Stromal cell of bone marrow (primary cell): ENCODE measurements around the gene UBASH3B.
"Not testable (repeated sequence)": the region's sequence is repeated elsewhere in the genome, so short reads cannot be mapped to it uniquely, and the experiment has no call there.

Experiments
- DNase-seq: peaks from one replicate; pipeline ENCODE4 v3.0.0-alpha.2; 2012; ENCODE audit warnings: low read depth

The UBASH3B gene

GRCh38 chr11:122813176-122813893, 157.8 kb downstream of the UBASH3B start:
- no peak for DNase-seq

DNA sequence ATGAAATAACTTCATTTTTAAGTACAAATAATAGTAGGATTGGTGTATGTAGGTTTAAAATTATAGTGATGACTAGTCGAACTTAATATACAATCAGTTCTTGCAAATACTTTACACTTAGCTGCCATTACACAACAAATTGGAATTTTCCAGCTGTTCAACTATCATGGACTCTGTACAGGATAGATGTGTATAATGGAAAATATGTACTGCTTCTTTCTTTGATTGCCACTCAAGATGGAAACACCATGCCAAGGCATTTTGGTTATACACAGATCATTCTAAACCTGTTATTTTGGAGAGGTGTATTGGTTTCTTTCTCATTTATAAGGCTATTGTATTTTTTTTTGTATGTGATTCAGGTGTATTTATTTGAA, 158.4 kb downstream of the UBASH3B start:
- no peak for DNase-seq

DNA sequence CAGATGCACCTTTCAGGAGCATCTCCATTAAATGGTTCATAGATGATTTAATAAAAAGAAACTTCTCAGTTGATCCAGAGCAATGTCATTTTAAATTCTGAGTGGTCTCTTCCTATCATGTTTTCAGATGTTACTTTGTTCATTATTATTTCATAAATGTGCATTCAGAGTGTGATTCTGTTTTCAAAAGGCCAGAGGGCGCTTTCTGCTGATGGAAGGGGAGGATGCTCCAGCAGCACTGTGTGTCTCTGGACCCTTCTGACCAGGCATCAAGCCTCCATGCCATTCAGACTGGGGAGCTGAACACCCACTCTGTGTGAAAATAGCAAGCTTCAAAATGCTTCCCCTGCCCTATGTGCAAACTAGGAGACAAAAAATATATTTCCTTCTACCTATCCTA, 158.9 kb downstream of the UBASH3B start:
- no peak for DNase-seq

- no peak for DNase-seq
Measured at GRCh38 chr11:122815900-122816299, 160.4 kb downstream of the UBASH3B start.

GRCh38 chr11:122816761-122817520, 161.4 kb downstream of the UBASH3B start:
- DNase-seq, result no peak

DNA sequence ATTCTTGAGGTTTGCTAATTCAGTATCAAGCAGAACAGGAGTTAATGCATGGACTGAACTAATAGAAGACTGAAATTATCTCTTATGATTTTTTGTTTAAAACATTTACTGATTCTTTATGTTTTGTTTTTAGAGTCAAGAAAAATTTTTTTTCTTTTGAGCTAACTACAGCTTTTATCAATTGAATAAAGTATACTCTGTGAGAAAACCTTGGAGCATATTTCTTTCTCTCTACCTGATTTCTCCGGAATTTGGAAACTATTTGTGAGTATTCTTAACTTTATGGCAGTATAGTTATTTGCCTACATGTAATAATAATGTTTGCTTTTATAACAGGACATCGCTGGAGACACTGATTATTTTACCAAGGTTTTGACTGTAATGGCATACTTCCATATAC, 164.6 kb downstream of the UBASH3B start:
- no peak for DNase-seq

DNA sequence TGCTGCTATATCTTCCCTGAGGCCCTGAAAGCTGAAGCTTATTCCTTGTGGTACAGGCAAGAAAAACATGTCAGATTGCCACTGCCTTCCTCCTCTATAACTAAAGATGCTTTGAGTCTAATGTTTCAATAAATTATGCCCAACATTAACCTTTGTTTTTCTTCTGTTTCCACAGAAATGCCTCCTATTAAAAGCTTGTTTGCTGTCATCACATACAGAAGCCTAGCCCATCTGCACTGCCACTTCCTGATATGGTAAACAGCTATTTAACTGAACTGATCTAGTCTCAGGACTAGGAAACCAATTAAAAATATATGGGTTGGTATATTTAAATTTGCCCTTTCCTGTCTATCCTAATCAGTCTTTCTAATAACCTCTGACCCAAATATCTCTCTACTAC, 165.6 kb downstream of the UBASH3B start:
- DNase-seq, result no peak

DNA sequence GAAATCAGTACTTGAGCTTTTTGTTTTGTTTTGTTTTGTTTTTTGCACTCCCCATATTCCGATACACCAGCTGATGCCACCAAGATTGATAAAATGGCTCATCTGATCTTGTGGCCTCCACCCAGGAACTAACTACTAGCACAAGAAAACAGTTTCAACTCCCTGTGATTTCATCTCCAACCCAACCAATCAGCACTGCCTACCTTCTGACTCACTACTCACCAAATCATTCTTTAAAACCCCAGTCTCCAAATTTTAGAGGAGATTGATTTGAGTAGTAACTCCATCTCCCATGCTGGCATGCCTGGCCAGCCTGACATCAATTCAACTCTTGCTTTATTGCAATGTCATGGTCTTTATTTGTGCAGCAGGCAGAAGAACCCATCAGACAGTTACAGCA, 166.7 kb downstream of the UBASH3B start:
- DNase-seq, result no peak

DNA sequence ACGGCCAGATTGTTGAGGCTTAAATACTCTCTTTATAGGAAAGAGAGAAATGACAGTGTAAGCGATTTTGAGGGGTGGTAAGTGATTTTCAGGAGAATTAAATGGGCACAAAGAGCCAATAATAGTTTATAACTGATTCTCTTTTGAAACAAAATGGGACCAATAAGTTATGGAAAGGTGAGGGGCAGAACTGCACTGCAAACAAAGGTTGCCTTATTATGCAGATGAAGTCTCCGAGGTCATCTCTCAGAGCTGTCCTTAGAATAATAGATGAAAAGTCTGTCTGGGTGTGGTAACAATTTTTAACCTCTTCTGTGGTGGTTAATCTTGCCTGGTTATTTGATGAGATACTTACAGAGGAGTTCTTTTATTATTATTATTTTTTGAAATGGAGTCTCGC, 168.0 kb downstream of the UBASH3B start:
- no peak for DNase-seq

DNA sequence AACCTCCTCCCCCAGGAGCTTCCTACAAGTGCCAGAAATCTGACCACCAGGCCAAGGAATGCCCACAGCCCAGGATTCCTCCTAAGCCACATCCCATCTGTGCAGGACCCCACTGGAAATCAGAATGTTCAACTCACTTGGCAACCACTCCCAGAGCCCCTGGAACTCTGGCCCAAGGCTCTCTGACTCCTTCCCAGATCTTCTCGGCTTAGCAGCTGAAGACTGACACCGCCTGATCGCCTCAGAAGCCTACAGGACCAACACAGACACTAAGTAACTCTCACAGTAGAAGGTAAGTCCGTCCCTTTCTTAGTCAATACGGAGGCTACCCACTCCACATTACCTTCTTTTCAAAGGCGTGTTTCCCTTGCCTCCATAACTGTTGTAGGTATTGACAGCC, 173.8 kb downstream of the UBASH3B start:
- DNase-seq, result peak; percentile 50

DNA sequence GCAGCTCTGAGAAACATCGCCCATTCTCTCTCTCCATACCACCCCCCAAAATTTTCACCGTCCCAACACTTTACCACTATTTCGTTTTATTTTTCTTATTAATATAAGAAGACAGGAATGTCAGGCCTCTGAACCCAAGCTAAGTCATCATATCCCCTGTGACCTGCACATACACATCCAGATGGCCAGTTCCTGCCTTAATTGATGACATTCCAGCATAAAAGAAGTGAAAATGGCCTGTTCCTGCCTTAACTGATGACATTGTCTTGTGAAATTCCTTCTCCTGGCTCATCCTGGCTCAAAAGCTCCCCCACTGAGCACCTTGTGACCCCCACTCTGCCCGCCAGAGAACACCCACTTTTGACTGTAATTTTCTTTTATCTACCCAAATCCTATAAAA, 176.8 kb downstream of the UBASH3B start:
- not testable (repeated sequence) for DNase-seq

- no peak for DNase-seq
Measured at GRCh38 chr11:122832721-122833470, 177.4 kb downstream of the UBASH3B start.

DNA sequence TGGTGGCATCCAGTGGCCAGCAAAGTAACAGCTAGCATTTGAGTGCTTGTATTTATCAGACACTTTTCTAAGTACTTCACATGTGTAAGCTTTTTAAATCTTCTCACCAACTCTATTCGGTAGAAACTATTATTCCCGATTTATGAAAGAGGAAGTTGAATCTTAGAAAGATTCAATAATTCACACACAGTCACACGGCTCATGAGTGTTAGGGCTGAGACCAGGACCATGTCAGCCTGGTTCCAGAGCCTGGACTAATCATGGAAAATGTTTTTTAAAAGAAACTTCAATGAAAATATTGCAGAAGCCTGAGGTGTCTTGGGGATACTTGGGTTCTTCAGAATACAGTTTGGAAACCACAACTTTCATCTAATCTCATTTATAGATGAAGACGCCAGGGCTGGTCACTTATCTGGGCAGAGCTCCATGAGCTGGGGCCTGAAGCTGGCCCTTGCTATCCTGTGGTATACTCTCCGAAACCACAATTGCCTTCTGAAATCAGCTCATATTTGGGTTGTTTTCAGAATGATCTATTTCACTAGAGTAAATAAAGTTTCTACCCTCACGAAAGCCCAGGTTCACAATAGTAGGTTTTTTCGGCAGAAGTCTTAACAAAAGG, 178.4 kb downstream of the UBASH3B start:
- DNase-seq, result no peak

DNA sequence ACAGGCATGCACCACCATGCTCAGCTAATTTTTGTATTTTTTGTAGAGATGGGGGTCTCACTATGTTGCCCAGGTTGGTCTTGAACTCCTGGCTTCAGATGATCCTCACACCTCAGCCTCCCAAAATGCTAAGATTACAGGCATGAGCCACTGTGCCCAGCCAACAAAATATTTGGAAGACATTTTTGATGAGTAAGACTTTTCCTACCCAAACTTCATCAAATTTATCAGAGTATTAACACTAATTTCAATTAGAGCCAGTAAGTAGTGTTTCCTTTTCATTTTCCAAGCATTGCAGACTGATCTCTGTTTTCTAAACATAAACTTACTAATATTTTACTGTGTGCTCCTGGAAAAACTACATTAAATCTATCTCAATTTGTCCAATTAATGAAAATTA, 181.4 kb downstream of the UBASH3B start:
- no peak for DNase-seq

DNA sequence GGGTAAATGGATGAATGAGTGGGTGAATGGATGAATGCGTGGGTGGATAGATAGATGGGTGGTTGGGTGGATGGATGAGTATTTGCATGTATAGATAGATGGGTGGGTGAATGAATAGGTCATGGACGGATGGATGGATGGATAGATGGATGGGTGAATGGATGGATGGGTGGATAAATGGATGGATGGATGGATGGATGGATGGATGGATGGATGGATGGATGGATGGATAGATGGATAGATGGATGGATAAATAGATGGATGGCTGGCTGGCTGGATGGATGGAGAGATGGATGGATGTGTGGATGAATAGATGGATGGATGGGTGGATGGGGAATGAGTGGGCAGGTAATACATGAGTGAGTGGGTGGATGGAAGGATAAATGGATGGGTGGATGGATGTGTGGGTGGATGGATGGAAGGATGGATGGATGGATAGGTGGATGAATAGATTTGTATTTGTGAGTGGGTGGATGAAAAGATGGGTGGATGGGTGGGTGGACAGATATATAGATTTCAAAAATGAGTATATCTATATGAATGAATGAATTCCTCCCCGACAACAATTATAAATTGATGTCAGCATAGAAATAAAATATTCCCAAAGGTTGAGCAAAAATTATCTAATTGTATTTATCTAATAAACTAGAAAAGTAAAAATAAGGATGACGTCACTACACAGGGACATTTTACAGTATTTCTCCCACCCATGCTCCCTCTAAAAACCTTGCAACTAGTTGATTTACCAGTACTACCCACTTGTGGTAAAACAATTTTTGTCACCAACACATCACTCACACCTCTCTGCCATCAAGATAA, 182.2 kb downstream of the UBASH3B start:
- DNase-seq, result no peak

GRCh38 chr11:122843281-122844141, 188.0 kb downstream of the UBASH3B start:
- no peak for DNase-seq

DNA sequence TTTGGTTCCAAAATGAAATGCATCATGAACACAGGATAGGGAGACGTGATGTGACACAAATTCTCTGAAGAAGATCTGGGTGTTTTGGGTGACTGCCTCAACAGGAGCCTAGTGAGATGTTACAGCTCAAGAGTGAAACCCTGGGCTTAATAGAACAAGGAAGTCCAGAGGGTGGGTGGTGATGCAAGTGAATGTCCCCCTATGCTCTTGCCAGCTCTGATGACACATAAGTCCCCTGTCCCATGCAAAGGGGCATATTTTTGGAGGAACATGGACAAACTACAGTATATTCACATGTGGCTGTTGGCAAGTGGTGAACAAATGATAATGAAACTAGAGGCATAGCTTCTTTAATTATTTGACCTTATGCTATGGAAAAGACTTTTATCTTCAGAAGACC, 191.9 kb downstream of the UBASH3B start:
- DNase-seq, result no peak

DNA sequence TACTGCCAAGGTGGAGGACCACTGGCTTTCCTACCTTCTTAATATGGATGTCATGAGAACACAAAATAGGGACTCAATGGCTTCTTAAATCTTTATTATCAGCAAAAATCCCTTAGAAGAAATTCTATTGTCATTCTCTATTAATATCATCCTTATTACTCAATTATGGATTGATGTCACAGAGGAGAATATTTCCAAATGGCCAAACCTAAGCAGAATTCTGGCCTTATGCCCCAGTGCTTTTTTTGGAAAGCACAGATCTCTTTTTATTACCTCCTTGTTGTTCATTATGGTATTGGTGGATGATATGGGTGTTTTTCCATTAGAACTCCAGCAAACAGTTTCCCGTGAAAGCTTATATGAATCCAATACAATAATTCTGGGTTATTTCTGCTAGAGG, 192.7 kb downstream of the UBASH3B start:
- DNase-seq, result no peak

GRCh38 chr11:122850076-122850631, 194.6 kb downstream of the UBASH3B start:
- no peak for DNase-seq

DNA sequence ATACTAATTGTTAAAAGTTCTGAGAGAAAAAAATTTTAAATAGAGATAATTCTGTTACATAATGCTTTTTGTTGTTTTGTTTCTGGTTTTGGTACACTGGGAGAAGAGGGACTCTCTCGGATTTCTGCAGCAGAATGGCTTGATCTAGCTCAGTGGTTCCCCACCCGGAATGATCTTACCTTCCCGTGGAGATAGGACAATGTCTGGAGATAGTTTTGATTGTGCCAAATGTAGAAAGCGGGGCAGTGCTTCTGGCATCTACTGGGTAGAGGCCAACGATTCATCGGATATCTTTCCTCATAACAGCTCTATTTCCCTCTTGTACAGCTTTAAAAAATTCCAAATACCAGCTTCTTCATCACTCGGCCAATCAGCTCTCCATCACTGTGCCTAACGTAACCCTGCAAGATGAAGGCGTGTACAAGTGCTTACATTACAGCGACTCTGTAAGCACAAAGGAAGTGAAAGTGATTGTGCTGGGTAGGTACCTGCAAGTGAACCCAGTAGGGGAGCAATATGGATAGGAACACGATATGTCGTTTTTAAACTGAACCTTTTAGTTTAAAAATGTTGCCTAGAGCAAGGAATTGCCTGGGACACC, 195.9 kb downstream of the UBASH3B start:
- DNase-seq, result no peak
